ENCODE data around the gene CADPS2.

The CADPS2 gene

GRCh38 chr7:122343601-122344302, 542.5 kb downstream of the CADPS2 start:
- DNase-seq, result no peak

DNA sequence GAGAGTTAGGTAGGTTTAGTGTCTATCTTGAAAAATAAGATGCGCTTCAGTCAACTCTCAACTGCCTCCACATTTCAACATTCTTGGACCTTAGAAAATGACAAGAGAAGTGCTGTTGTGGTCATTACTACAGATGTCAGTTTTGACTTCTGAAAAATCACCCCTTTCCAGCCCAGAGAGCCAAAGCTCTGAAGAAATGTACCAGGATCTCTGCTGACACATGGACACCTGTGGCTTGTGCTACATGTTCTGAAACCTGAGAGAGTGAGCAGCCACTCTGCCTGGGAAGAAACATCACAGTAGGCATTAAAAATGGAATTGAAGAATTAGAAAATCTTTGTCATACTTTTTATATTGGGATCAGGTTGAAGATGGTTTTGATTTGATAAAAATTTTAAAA, 545.8 kb downstream of the CADPS2 start:
- DNase-seq, result no peak

- no peak for DNase-seq
These were observed 546.9 kb downstream of the CADPS2 start for GRCh38 chr7:122339145-122339904.

DNA sequence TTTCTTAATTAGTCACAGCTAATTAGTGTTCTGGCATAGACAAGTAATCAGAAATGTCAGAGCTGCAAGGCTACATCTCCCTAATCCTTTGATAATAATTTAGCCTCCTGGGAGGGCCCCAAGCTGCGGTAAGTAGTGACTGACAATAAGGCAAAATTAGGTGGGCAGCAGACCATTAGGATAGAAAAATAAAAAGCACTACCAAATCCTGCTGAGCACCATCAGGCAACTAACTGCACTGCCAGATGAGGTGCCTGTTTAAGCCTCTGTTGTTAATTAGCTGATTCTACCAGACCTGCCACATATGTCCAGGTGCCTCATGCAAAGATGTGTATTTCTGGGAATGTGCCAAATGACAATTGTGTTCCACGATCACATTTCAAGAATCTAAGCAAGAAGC, 549.2 kb downstream of the CADPS2 start:
- no peak for DNase-seq

- no peak for DNase-seq
These were observed 557.0 kb downstream of the CADPS2 start for GRCh38 chr7:122329145-122329802.

DNA sequence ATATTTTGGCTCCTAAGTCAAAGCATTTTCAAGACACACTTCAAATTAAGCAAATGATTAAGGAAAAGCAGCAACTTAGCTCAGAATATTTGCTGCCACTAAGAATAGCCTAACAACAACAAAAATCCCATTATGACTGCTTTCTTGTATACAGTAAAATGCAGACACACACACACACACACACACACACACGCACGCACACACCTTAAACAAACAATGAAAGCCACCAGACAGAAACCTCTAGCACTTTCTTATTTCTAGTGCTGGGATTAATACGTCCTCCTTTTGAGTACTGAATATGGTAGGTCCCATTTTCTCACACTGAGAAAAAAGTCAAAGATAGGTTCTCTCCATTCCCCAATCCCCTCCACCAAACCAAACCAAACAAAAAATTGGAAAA, 558.3 kb downstream of the CADPS2 start:
- no peak for DNase-seq

DNA sequence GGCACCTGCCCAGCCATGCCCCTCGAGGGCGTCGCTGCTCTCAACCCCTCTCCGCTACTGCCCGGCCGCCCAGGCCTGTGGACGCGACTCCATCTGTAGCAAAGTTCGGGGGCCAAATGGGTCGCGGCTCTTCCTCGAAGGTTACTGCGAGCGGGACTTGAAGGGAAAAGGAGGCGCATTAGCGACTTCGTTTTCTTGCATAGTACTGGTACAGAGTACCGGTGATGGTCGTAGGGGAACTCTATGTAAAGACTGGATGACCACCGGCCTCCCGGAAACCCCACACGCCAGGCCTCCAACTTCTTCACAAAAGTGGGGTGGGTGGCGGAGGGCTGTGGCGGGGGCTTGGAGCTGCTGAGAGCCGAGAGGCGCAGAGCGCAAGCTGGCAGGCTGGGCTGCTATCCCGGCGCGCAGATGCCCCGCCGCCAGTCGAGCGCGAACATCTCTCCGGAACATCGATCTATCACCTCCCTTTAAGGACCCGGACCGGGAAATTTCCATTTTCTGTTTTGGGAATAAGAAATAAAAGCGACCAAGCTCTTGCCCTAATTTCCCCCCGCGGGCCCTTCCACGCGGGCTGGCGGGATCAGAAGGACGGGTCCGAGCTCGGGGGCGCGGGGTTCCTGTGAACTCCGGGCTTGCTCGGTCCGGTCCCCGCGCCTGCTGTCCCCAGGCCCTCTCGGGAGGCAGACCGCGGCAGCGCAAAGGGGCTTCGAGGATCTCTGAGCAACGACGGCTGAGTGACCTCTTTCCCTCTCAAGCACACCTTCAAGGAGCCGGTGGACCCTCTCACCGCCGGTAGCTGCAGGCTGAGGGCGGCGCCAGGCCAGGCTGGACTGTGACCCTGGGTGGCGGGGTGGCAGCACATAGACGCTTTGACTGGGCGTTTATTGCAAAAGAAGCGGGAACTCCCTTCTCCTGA, 569.5 kb downstream of the CADPS2 start:
- no peak for DNase-seq

DNA sequence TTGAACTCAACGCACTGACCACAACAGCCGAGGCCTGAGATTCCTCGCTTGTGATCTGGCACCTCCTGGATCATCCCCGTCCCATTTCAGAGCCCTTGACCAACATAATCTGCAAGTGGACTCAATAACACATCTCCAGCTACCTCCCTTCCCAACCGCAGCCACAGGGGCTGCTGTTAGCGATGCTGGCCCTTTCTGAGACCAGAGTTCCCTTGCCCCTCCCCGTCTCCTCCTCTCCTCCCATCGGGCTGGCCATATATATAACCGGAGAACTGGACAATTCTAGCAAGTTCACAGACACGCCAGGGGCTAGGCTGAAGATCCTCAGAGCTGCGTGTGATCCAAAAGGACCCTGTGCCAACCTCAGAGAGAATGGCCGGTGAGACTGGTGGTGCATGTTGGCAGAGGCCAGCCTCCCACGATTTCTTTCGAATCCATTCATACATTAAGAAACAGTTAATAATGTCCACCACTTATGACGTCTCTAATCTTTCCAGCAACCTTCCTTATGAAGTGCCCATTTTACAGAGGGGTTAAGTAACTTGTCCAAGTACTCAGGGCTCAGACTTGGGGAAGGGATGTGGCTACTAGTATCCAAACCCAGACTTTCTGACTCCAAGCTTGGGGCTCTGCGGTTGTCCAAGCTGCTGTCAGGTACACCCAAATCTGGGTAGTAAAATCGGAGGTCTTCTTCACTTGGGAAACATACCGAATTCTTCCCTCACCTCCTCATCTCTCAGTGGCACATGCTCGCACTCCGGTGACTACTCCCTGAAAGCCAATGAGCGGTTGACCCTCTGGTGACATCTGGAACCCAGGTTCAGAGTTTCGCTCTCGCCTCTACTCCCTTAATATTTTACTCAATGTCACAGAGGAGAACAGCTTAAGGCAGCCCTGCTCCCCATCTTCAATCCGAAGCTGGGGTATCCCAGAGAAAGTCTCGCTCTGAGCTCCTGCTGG, 570.5 kb downstream of the CADPS2 start:
- no peak for DNase-seq

DNA sequence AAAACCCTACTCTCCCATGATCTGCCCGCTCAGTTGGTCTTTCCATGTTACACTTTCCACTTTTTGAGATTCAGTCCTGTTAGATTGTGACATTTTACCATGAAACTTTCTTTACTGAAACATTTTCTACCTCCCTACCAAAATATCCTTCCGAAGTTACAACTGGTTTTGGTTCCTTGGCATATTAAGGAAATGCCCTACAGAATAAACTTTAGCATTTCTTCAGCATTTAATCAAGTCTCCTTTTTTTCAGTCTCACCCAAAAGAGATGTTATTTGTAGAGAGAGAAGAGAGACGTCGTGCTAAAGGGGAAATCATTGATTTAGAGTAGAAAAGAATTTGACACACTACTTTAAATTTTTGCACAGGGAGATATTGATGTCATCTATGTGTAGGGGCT, 572.0 kb downstream of the CADPS2 start:
- DNase-seq, result no peak

- DNase-seq, result no peak
These were observed 573.5 kb downstream of the CADPS2 start for GRCh38 chr7:122312789-122313188.

DNA sequence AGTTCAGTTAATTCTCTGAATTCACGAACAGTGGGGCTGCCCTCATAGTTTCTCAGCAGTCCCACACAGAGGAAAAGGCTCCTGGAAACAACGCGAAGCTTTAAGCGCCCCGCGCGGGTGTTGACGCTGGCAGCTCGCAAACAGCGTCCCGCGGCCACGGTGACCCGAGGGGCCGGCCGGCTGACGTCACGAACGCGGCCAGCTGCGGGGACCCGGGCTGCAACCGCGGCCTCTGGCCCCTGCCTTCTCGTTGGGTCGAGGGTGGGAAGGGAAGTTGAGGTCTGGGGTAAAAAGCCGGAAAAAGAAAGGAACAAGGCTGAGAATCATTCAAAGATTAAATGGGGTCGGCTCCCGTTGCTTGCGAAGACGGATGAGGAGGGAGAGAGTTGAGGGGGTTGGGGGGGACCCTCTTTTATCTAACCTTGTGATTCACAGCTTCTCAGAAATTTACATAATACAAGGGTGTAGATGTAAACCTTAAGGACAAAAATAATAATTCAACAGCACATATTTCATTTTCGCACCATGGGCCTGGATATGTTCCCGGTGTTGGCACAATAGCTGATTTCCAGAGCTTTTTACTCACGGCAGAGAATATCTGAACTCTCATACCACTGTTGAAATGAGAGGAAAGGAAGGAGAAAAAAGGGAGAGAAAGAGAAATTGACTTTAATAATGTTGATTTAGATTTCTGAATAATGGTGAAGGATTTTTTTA, 574.4 kb downstream of the CADPS2 start:
- DNase-seq, result no peak

DNA sequence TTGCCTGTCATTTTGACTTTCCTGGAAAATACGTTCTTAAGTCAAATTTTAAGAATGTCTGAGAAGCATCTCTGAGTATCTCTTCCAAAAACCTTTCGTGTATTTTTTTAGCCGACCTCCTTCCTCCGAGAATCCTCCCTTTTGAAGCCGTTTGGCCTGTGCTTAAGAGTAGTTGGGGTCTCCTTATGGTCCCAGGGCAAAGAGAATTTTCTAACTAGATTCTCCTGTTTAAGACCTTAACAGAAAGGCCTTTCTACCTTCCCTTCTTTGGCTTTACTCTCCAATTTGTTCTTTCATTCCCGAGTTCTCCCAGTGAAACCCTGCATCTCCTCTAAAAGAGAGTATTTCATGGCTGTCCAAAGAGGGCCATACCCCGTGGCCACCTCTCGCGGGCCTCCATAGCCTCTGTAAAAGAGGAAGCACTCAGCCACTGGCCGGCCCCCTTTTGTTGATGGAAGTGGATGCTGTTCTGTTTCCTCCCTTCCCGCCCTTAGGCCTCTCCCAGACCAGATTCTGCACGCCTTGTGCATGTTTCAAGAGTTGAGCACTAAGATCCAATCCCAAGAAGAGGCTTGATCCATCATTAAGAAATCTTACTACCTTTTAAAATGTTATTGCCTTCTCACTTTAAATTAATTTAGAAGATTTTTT, 575.1 kb downstream of the CADPS2 start:
- no peak for DNase-seq

DNA sequence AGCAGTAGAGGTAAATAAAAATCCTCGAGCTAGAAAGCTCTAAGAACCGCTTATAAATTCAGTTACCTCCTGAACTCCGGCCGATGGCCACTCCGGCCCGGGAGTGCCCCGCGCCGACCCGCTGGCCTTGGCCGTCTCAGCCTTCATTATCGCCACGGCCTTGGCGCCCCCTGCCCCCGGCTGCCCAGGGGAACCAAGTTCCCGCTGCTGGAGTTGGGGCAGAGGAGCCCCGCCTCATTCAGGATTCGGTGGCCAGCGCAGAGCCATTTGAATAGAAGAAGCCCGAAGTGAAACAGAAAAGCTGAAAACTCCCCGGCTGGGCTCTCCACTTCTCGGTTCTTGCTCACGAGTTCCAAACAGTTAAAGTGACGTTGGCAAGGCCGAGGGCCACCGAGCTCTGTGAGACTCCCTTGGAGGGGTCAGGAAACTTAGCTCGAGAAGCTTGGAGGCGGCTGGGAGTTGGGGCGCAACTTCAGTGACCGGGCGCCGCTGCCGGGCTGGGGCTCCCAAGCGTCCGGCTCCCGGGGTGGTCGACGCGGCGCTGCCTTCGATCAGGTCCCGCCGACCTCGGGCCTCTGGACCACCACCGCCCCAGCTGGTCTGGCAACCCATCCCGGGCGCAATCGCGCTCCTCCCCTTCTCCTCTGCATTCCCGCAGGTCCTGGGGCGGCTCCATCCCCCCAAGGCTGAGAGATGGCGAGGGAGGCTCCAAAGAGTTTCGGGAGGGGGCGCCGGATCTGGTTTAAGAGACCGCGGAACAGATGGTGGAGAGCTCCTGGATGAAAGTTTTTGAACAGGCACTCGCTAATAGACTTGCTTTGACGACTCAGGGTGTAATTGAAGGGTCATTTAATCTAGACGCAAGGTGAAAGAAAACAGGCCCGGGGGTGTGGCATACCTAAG, 575.9 kb downstream of the CADPS2 start:
- no peak for DNase-seq

DNA sequence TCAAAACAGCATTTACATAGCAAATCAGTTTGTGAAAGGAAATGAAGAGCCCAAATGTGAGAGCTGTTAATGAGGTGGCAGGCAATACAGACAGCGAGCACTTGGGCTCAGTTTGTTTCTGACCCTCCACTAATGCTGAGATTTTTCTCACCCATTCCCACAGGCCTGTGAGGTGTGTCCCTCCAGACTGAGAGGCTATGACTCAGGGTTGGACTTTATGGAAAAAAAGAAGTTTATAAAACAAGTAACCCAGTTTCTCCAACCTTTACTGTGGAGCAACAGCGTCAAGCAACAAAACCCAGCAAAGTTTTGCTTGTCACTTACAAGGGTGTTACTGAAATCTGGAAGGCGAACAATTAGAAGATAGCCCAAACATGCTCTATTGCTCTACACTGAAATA, 576.8 kb downstream of the CADPS2 start:
- DNase-seq, result no peak

GRCh38 chr7:122307228-122307621, 579.0 kb downstream of the CADPS2 start:
- DNase-seq, result no peak

DNA sequence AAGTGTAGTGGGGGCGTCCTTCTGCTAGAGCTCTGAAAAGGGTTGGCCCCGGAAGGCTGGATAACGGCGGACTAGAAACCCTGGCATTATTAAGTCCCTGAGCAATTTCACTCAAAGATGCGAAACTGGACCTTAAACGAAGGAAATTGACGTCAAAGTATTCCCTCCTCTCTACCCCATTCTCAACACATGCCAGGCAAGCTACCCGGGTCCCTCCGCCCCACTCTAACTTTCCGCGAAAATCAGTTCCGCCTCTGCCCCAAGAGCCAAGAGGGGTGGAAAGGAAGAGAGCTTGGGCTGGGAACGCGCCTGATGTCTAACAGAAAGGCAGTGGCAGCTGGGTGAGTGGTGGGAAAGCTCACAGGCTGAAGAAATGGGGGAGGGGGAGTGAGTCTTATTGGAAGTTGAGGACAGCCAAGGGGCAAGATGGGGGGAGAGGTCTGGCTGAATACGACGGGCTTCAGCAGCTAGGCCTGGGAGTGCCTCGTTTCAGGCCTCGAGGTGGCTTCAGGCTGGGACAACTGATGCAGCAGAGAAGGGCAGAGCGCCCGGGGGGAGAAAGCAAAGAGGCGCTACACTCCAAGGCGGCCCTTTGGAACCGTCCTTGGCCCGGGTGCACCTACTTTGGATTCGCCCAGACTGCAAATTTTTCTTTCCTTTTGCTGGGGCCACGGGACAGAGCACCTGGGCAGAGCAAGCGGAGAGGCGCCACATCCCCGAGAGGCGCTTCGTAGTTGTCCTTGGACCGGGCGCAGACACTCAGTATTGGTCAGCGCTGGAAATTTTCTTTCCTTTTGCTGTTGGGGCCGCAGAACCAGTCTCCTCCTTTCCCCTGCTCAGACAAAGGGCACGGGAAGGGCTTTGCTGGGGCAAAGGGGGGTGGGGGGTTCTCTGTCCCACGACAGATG, 579.7 kb downstream of the CADPS2 start:
- no peak for DNase-seq

DNA sequence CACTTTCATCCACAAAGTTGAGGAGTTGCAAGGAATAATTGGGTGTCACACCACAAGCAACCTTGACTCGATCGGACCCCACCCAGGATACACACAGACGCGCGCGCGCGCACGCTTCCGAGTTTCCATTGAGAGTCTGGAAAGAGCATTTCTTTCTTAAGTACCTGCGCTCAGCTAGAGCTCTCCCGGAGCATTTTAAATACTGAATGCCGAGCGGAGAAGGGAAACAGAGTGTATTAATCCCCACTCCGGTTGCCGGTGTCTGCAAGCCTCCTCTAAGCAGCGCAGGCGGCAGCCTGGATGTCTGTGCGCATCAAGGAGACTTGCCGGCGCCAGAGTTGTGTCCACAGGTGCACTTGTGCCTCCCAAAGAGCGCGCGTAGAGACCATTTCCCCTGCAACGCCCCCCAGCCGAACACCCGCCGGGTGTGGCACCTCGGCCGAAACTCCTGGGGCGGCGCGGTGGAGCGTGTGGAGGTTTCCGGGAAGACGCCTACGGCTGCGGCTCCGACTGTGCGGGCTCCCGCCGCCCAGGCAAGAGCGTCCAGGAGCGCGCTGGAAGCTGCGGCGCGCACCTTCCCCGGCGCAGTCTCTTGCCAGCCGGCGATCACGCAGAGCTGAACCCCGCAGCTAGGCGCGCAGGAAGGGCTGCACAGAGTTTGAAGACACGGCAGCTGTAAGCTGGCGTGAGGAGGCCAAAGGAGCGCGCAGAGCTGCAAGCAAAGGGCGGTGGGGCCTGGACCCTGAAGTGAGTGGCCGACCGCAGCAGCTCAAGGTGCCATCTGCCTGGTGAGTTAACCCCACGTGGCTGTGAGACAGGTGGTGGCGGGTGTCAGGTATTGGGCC, 580.6 kb downstream of the CADPS2 start:
- DNase-seq, result no peak

Measured in GOT3 (cell line).